AML-193 (cell line): Measurements from ENCODE around the gene KCNH6.

Experiments used
- DNase-seq, 2 experiments: peaks; one replicate each; lab custom pipeline; 2025; lab: John Stamatoyannopoulos, UW

Gene KCNH6

DNA sequence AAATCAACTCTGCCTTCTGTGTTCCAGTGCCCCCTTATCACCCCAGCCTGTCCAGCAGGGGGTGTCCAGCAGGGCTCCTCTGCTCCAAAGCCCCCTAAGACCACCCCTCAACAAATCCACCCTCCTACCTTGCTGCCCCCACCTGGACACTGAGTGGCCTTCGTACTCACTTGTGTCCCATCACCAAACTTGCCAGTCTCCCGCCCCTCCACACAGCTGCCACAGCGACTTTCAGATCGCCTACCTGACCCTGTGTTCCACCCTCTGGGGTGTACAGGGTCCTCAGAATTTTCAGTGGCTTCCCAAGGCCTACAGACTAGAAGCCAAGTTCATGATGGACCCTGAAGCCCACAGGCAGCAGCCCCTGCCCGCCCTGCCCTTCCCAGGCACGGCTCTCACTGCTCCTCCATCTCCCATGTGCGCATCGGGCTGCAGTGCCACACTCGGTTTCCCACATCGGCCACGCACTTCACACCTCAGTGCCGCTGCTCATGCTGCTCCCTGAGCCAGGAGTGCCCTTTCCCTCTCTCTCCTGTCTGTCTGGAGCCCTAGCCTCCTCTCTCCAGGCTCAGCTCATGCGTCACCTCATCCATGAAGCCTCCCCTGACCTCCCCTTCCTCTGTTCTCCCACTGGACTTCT is 11.8 kb downstream of the KCNH6 start:
- no peak for DNase-seq

- DNase-seq, result no peak
Observed at GRCh38 chr17:63535640-63536039, 12.5 kb downstream of the KCNH6 start.

DNA sequence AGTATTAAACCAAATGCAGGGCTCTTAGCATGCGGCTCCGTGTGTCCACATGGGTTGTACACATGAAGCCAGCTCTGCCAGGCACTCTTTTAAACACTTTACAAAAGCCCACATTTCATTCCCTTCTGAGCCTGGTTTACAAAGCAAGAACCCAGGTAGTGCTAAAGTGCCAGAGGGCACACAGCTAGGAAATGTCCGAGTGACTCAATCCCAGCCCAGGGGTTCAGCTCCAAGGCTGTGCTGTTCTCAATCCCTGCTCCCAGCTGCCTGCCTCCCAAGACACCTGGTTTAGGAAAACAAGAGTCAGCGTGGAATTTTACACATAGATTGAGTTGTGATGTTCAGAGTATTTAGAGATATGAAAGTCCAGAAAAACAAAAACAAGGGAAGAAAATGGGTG is 13.8 kb downstream of the KCNH6 start:
- no peak for DNase-seq

- DNase-seq, result no peak
Observed at GRCh38 chr17:63537991-63538692, 15.0 kb downstream of the KCNH6 start.

GRCh38 chr17:63538693-63539595 is 15.8 kb downstream of the KCNH6 start:
- DNase-seq, result no peak

DNA sequence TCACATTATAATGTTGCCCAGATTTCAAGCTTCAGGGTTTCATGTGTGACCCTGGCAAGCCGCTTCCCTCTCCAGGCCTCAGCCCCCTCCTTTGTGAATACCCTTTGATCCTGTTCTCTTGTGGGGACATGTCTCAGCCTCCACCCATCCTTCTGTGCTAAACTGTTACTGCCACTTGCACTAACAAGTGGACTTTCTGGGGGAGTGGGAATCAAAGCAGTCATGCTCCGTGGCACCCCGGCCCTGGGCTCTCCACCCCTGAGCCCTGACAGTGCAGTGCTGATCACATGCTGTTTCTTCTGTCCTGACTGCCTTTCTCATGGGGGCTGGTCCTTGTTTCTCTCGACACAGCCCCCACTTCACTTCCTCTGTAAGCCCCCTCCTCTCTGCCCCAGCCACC is 17.4 kb downstream of the KCNH6 start:
- DNase-seq, result no peak

DNA sequence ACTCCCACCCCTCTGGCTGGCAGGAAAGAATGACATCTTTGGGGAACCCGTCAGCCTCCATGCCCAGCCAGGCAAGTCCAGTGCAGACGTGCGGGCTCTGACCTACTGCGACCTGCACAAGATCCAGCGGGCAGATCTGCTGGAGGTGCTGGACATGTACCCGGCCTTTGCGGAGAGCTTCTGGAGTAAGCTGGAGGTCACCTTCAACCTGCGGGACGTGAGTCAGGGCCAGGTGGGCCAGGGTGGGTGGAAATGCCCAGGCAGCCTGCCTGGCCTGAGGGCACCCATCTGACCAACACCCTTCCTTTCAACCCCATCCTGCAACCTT is 19.0 kb downstream of the KCNH6 start:
- no peak for DNase-seq

GRCh38 chr17:63542942-63543821 is 20.0 kb downstream of the KCNH6 start:
- no peak for DNase-seq

DNA sequence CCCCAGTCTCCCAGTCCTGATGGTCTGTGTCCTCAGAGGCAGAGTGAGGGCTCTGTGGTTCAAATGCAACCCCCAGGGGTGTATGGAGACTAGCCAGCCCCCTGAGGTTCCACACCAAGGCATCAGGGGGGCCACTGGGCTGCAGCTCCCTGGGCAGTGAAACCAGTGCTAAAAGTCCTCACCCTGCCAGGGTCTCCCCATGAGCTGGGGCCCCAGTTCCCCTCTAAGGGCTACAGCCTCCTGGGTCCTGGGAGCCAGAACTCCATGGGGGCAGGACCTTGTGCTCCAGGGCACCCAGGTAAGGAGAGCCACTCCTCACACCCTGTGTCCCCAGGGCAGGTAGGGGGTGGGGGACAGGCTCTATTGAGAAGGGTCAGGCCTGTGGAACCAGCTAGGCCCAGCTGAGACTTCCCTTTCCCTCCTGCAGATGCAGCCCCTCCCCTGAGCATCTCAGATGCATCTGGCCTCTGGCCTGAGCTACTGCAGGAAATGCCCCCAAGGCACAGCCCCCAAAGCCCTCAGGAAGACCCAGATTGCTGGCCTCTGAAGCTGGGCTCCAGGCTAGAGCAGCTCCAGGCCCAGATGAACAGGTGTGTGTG is 20.8 kb downstream of the KCNH6 start:
- no peak for DNase-seq

DNA sequence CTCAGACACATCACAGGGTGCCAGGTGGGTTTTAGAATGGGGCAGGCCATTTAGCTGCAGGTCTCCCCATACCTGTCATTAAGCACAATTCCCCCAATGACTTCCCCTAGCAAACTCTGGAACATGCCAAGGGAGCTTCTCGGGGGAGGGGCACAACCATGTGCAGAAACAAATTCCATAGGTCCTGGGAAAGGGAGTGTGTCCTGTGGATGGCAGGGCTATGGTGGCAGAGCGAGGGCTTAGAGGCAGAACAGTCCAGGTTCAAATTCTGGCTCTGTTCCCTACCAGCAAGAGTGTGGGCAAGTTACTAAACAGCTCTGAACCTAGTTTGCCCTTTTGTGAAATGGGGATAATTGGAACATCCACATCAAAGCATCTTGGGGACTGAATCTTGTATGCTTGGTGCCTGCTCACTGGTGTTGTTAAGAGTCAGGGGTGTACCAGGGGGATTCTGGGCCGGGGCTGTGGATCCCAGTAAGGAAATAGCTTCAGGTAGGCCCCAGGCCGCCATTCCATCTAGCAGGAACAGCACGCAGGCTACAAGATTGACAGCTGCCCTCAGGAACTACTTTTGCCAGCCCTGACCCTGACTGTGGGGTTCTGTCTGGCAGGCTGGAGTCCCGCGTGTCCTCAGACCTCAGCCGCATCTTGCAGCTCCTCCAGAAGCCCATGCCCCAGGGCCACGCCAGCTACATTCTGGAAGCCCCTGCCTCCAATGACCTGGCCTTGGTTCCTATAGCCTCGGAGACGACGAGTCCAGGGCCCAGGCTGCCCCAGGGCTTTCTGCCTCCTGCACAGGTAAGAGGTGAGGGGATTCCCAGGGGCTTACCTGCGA is 21.5 kb downstream of the KCNH6 start:
- DNase-seq, result no peak

DNA sequence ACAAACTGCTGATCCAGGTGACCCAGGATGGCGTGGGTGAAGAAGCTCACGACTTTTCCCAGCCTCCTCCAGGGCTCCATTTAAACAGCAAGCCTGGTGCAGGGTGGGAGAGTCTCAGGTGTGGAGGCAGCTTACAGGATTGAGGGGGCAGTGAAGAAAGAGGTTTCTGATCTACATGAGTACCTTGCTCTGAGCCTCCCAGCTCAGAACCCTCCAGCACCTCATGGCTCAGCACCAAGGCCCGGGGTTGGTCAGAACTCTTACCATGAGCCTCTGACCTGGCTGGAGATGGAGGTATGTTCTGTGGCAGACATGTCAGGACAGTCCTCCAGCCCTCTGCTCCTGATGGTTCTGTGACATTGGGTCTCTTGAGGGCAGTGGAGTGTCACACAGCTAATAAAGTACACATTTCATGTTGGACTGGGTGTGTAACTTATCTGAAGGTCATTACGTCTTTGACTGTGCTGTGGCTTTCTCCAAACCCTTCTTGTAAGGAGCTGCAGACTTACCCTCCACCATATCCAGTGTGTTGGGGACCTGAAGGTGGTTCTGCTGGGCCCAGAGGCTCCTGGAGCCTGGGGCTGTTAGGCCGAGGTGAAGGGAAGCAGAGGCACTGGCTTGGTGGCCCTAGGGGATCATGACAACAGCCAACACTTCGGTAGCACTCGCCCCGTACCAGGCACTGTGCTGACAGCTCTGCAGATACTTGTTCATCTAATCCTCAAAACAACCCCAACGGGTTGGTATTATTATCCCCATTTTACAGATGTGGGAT is 23.3 kb downstream of the KCNH6 start:
- no peak for DNase-seq

- no peak for DNase-seq
Observed at GRCh38 chr17:63547083-63547523, 23.9 kb downstream of the KCNH6 start.

GRCh38 chr17:63549289-63549945 is 26.3 kb downstream of the KCNH6 start:
- DNase-seq, result no peak

GRCh38 chr17:63549946-63550816 is 27.0 kb downstream of the KCNH6 start, which contains the start of gene DCAF7:
Gene DCAF7 (plus strand): TSS chr17:63550477. CDS start chr17:63550678, 201 bp downstream.
- peak; percentile 100 for DNase-seq

- peak in 1 of 2 experiments; percentile 8 for DNase-seq
Observed at GRCh38 chr17:63550817-63551639, 27.9 kb downstream of the KCNH6 start.

- DNase-seq, result no peak
Observed at GRCh38 chr17:63552211-63552610, 29.1 kb downstream of the KCNH6 start.

- DNase-seq, result peak; percentile 43 to 56
Observed at GRCh38 chr17:63555500-63556156, 32.5 kb downstream of the KCNH6 start.
